Fibroblast of skin of left biceps (primary cell): ENCODE data around the gene RASSF5.
"Not testable (repeated sequence)": the region's sequence is repeated elsewhere in the genome, so short reads cannot be mapped to it uniquely, and the experiment has no call there.

ENCODE experiments used
- DNase-seq, 2 experiments: peaks; one replicate each; pipeline ENCODE4 v3.0.0-alpha.2; 2013; ENCODE audit warnings: low read depth in 2 of 2

RASSF5 gene

DNA sequence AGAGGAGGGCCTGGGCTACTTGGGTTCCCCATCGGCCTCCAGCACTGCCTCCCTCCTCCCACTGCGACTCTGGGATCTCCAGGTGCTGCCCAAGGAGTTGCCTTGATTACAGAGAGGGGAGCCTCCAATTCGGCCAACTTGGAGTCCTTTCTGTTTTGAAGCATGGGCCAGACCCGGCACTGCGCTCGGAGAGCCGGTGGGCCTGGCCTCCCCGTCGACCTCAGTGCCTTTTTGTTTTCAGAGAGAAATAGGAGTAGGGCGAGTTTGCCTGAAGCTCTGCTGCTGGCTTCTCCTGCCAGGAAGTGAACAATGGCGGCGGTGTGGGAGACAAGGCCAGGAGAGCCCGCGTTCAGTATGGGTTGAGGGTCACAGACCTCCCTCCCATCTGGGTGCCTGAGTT, 80.6 kb downstream of the RASSF5 start:
- no peak for DNase-seq

DNA sequence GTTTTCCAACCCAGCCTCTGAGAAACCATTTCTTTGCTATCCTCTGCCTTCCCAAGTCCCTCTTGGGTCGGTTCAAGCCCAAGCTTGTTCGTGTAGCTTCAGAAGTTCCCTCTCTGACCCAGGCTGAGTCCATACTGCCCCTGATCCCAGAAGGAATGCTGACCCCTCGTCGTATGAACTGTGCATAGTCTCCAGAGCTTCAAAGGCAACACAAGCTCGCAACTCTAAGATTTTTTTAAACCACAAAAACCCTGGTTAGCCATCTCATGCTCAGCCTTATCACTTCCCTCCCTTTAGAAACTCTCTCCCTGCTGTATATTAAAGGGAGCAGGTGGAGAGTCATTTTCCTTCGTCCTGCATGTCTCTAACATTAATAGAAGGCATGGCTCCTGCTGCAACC, 81.2 kb downstream of the RASSF5 start:
- no peak for DNase-seq

DNA sequence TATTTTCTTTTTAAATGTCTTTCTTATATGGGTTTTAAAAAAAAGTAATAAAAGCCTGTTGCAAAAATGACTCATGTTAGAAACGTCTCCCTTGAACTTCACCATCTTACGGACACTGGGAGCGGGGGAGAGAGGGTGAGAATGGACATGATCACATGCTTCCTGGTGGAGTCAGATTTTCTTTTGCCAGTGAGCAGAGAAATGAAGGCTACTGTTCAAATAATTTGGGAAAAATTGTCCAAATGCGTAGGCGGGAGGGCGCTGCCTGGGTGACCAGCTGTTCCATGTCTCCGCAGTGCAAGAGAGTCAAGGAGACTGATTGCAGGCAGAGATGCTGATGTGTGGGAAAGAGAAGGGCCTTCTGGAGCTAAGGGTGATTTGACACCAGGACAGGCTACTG, 81.9 kb downstream of the RASSF5 start:
- peak; percentile 43 to 54 for DNase-seq

DNA sequence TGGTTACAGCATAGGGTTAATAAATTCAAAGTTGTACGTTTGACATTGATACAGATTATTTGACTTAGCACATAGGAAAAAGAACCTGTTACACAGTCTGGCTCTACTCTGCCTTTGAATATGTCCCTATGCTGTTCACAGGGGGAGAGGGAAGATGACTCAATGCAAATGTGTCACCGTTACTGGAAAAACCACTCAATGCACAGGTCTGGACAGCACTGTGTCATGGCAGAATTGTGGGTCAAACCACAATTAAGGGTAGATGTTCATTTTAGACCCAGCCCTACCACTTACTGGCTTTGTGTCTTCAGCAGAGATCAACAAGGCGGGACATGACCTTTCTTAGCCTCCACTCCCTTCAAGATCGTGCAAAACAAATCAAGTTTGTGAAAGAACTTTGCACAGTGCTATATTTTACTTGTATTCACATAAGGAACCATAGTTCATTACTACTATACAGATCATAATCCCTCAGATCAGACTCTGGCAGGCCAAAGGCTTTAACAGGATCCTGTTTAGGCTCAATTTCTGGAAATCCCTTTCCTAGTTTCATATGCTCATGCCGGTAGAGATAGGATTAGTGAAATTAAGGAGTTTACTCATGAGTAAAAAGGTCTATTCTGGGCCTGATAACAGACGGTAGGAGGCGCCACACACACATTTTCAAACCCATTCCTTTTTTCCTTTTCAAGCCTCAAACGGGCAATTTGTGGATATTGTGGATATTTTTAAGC, 82.9 kb downstream of the RASSF5 start:
- DNase-seq: no peak

DNA sequence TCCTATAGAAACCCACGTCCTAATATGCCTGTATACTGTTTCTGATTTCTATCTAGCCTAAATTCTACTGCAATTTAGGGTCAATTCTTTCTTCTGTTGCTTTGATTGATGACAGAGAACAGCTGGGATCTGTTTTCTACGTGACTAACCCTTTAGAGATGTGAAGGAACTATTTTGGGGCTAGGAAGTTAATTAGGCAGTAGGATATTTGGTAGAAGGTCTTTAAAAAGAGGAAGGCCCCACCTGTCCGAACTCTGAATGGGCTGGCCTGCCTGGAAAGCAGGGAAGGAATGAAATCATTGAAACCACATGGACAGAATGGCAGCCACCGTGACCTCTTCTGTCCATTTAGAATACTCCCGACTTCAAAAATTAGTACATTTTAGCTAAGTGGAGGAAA, 83.9 kb downstream of the RASSF5 start:
- peak; percentile 12 to 23 for DNase-seq

DNA sequence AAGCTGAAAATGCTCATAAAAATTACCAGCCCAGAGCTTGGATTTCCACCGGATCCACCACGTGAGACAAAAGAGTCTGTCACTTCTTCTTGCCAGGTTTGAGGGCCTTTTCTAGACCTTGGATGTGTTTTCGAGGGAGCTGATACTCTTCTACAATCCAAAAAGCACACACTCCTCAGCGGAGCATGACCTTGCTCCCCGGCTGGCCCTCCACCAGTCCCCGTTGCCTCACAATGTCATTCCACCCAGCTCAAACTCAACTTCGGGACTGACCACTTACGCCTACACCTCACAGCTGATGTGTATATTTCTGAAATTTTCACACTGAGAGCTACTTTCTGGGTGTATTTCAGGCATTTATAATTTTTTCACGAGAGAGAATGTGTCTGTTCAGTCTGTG, 84.4 kb downstream of the RASSF5 start:
- DNase-seq: no peak

DNA sequence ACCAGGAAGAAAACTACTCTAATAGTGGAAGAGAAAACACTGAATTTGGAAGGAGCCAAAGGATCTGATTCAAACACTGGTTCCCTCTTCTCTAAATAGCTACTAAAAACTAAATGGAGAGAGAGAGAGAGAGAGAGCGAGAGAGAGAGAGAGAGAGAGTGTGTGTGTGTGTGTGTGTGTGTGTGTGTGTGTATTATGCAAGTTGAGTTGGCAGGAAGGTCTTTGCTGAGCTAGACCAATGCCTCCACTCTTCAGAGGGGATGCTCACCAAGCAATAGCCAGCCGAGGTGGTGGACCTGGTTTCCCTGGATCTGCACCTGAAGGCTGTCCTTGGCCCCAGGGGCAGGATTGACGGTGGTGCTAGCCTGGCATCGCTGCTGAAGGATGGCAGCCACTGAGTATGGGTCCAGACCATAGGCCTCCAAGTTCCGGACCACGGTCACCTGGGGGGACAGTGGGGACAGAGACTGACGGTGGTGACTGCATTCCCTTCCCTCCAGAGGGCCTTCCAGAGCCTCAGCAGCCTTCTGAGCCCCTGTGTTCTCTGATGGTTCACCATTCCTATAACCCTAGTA, 86.1 kb downstream of the RASSF5 start:
- DNase-seq: no peak

DNA sequence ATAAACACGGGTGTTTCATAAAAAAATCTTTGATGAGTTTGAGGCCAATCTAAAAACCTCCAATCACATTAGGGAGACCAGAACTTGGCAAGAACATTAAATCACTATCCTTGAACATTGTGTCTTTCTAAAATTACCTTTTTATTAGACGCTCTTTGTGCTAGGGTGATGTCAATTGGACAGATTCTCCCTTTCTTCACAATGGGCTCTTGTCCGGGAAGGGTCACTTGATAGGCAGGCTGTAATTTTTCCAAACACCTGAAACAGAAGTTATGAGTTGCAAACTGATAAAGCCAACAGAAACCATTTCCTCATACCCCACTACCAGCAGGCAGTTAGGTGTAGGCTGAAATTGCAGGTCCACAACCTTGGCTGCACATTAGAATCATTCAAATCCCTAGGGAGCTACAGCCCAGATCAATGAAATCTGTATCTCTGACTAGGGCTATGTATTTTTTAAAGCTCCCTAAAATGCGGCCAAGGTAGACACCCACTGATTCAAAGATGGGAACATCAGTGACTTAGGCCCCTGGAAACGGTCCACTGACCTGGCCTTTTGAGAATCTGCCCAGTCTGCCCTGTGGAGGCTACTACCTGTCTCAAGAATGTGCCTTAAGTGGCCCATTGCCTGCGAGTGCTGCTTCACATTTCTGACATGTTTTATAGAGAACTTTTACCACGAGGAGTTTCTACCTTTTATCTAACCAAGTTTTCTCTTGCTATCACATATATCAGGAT, 88.4 kb downstream of the RASSF5 start:
- DNase-seq: no peak

DNA sequence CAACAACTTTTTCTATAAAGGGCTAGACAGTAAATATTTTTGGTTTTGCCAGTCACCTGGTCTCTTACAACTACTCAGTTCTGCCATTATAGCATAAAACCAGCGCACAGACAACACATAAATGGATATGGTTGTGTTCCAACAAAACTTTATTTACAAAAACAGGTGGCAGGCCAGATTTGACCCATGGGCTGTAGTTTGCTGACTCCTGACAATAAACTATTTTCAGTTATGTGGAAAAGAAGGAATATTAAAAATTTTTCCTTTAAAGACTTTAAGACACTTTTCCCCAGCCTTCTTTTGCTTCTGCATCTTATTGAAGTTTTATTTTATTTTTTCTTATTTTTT, 89.0 kb downstream of the RASSF5 start:
- DNase-seq: no peak

DNA sequence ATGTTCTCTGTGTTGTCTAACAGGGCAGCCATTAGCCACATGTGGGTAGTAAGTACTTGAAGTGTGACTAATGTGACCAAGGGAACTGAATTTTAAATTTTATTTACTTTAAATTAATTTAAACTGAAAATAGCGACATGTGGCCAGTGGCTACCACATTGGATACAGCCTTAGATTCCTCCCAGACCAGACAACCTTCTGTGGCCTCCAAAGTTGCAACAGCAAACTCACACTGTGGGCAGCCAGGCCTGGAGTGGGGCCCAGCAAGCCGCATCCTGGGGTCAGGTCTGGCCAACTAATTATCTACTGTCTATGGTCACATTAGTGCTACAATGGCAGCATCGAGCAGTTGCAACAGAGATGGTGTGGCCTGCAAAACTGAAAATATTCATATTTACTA, 93.2 kb downstream of the RASSF5 start:
- no peak for DNase-seq

DNA sequence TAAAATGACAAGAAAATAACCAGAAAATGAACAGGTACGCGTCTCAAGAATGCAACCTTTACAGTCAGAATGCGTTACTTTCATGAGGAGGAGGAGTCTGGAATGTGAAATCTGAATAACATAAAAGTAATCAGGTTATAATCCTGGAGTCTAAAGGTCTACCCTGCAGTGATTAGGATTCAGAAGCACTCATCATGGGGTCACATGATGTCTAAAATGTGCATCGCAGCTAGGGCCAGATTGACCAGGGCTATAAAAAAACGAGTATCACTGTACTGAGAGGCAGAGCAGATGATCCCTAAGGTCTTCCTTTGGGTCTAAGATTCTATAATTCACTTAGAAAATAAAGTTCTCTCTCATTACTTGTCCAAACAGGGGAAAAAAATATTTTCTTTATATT, 97.5 kb downstream of the RASSF5 start:
- no peak for DNase-seq

DNA sequence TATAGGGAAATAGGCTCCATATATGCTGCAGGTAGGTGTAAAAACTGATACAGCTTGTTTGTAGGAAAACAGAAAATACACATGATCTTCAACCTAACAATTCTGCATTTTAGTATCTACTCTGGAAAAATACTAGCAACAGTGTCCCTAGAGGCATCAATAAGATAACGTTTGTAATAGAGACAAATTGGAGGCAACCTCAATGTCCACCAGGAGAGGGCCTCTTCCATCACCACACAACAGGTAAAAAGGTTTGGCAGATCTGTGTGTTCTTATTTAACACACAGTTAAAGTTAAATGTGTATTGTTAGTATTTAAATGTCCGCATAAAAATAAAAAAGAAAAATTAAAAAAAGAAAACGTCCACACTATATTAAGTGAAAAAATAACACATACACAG, 99.5 kb downstream of the RASSF5 start:
- no peak for DNase-seq

DNA sequence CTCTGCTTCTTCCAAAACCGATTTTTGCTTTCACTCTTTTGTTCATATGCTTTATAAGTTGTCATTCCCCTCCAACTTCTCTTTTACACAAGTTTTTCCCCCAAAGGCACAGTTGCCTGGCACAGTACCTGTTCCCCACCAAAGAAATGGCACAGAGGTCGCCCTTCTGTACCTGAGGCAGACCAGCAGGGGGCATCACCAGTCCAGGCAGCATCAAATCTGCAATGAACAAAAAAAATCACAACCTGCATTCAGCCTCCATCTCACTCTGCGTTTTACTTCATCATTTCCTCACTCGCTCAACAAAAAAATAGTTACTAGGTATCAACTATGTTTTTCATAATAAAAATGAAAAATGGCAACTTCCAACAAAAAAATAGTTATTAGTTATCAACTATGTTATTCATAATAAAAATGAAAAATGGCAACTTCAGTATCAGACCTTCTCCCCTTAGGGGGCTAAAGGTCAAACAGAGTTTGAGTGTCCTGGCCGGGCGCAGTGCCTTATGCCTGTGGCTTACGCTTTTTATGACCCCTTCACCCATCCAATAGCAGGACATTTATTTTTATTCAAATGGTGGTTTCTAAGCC, 100.9 kb downstream of the RASSF5 start:
- no peak for DNase-seq

DNA sequence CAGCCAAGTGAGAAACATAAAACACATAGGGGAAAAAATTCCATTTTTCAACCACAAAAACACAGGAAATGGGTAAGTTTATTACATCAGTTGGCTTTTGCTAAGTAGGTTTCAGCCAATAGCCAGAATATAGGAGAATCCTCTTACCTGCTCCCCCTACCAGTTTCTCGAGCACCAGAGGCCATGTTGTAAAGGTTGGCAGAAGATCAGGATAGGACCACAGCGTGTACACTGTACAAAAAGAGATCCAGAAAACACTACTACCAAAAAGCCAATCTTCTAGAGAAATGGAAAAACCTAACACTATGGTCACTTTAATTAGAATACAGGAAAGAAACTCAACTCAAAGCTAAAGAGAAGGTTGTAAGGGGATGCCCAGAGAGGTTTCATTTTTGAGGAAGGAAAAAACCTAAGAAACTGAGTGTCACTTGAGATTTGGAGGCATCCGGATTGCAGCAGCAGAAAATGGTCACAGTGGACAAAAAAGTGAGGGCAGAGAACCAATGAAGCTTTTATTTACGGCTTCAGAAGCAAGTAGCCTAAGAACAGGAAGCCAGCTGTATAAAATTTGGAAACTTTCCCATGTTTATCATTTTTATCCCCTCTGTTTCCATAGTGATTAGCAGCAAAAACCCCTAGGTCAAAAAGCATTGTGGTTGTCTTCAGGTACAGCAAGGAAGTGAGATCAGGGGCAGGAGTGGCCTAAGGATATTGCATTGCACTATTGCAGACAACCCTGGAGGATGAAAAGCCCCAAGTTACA, 102.1 kb downstream of the RASSF5 start:
- DNase-seq: no peak

DNA sequence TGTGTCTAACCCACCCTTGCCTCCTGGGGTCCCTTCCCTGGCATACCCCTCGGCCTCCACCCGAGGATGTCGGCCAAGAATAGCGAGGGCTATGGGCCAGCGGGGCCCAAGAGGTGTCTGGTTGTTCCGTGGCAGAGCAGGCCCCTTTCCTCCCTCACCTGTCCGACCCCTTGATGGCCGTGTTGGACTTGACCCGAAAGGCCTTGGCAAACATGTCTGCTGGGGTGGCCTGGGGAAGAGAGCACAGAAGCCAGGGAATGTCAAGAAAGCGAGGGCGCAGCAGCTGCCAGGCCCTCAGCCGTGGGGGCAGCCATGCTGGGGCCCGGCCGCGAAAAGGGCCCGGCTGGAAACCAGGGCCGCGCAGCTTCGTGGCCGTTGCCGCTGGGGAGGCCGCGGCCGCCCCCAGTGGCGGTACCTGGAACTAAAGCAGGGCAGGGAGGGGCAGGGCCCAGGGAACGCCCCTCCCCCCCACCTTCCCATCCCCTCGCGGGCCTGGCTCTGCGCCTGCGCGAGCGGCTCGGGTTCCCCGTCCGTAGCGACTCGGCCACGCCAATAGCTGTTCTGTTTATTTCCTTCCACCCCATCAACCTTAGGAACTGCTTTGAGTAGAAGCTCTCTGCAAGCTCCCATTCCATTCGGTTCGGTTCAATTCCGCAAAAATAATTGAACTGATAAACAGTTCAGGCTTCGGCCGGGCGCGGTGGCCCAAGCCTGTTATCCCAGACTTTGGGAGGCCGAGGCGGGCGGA, 105.0 kb downstream of the RASSF5 start, which contains the start of gene EIF2D:
Gene EIF2D (minus strand): TSS at position 337 of the 748 bp plus-strand sequence. CDS start 123 bp downstream, at position 214.
- DNase-seq: peak; percentile 81 to 84

DNA sequence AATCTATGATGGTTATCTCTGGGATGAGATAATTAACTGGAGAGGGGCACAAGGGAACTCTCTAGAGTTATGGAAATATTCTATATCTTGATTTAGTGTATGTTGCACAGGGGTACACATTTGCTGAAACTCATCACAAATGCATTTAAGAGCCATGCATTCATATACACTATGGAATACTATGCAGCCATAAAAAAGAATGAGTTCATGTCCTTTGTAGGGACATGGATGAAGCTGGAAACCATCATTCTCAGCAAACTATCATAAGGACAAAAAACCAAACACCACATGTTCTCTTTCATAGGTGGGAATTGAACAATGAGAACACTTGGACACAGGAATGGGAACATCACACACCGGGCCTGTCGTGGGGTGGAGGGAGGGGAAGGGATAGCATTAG, 119.1 kb downstream of the RASSF5 start:
- DNase-seq: not testable (repeated sequence)

DNA sequence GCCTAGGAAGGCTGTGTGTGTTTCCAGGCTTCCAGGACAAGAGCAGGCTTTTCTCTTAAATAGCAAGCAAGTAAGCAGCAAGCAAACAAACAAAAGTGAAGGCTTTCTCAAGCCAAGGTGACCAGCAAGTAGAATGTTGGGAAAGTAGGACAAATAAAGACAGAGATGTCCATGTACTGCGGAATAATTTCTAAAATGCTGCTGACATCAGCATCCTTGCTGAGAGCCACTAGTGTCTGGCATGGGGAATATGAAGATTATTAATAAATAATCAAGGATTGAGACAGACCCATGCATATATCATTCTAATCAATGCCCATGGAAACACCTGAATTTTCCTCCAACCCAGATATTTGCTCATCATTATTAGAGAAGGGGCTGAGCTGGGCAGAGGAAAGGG, 121.6 kb downstream of the RASSF5 start:
- DNase-seq: no peak

DNA sequence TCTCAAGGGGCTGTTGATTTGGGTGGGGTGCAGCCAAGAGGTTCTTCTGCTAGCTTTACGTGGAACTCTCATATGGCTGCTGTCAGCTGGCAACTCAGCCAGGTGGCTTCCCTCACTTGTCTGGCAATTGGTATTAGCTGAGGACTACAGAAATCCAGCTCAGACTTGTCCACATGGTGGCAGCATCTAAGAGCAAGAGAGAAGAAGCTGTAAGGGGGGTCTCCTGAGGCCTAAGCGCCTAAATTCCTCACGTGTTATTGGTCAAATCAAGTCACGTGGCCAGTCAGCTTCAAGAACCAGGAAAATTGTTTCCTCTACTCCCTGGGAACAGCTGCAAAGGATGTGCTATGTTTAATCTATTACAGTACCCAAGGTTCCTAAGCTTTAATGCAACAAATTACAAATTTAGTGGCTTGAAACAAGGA, 123.8 kb downstream of the RASSF5 start:
- DNase-seq: peak; percentile 66 to 73

DNA sequence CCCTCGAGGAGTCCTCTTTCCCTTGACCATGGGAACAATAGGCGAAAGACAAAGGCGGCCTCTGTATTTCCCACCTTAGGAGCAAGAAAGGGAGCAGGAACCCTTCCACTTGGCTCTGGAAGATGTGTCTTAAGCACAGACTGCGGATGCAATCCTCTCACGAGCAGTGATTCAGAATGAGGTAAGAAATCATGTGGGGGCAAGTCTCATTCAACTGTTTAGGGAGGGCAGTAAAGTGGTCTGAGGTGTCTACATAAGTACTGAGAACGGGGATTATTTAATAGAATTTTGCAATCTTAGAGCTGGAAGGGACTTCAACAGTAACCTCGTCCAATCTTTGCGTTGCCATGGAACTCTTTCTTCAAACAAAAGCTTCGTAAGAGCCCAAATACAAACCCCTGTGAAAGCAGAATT, 126.4 kb downstream of the RASSF5 start:
- DNase-seq: peak; percentile 37 to 50

DNA sequence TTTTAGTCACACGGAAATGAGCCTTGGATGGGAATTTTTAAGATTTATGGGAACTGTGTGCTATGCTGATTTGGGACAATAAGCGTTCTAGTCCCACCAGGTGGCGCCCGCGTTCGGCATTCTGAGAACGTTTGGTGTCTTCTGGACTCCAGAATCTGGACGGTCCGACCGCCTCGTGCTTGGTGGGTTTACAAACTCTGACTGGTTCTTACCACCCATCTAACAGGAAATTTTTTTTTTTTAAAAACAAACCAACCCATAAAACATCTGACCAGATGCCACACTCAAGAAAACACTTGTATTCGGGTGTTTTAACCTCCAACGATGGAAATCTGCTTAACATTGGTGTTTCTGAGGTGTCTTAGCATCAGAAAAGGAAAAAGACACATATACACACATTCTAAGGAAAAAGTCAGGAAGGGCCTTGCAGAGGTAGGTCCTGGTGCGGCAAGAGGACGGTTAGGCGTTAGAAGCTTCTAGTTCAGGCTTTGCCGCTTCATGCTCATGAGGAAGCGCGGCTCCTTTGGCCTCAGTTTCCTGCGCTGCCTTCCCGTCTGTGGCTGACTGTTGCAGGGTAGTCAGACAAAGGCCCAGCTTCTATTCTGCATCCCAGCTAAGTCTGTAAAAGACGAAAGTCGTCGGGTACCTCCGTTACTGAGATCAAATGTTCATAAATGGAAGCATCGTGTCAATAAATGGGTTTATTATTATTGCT, 127.2 kb downstream of the RASSF5 start:
- DNase-seq: peak; percentile 62 to 63
